Epithelial cell of prostate (primary cell): ENCODE measurements around the gene PSMC4.

ENCODE experiments used
- DNase-seq: peaks from one replicate; pipeline ENCODE4 v3.0.0-alpha.2; 2011; ENCODE audit warnings: low read depth, low spot score
- H3K27ac ChIP-seq: fragments of 450-650 bp; 2 replicates; pipeline ENCODE4 v1.5.1; 2017; ENCODE audit warnings: mild to moderate bottlenecking

PSMC4 gene

DNA sequence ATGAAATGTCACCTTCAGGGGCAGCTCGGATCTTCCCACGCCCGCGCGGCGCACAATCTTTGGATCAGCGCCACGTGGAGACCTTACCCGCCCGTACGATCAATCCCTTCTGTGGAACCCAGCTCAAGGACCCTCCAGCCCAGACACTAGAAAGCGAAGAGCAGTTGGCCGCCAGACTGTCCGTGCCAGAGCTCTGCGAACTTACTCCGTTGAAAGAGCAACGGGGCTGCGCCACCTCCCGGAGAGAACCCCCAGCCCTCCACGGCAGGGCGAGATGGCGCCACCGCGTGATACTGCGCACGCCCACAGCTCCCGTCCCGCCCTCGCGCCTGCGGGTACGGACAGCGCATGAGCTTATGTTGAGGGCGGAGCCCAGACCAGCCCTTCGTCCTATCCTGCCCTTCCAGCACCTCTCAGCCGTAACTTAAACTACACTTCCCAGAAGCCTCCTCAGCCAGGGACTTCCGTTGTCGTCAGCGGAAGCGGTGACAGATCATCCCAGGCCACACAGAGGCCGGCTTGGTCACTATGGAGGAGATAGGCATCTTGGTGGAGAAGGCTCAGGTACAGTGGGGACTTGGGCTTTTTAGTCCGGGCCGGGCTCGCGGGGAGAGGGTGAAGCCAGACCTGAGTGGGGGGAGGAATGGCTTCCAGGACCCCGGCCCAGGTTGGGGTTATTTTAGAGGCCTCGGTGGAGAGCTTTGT, at the start of gene PSMC4:
Gene PSMC4 (plus strand): TSS at position 491 of the 705 bp plus-strand sequence. CDS start 38 bp downstream, at position 529.
- peak within 1 kb of the TSS; percentile 67 for H3K27ac ChIP-seq
- DNase-seq = peak; percentile 97

DNA sequence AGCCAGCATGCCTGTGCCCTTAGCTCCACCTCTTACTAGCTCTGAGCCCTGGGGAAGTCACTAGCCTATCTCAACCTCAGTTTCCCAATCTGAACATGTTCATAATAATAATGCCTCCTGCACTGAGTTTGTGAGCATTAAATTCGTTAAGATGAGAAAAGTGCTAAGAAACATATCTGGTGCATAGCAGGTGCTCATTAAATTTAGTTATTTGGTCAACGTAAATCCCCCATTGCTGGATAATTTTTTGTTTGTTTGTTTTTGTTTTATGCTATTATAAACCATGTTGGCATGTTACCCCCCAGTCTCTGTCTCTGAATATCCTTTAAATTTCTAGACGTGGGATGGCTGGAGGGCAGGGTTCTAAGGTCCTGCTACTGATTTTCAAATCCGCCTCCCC, 47.1 kb upstream of the PSMC4 start:
- no peak for DNase-seq
- H3K27ac ChIP-seq = no peak overlapping the region

- DNase-seq = no peak
- H3K27ac ChIP-seq = no peak overlapping the region
These were observed 46.6 kb upstream of the PSMC4 start for GRCh38 chr19:39924389-39924788.

- no peak overlapping the region for H3K27ac ChIP-seq
- DNase-seq = no peak
These were observed 46.0 kb upstream of the PSMC4 start for GRCh38 chr19:39924952-39925351.

DNA sequence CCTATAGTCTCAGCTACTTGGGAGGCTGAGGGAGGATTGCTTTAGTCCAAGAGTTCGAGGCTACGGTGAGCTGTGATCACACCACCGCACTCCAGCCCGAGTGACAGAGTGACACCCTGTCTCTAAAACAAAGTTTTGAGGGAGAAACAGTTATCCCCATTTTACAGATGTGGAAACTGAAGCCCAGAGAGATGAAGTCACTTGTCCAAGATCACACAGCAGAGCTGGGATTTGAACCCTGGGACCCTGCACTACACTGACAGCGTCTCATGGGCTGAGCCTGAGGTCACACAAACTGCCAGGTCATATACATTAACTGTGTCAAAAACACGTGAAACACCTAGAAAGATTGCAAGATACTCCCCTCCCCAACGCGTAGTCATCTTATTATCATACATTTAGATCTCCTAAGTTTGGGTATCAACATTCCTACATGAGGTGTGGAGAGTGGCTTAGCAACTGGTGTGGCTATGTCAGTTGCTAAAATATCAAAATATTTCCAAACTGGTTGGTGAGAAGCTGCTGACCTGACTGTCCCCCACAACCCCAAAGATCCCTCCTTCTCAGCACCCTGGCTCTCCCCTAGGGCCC, 44.7 kb upstream of the PSMC4 start:
- no peak overlapping the region for H3K27ac ChIP-seq
- DNase-seq = no peak

GRCh38 chr19:39927076-39927475, 43.9 kb upstream of the PSMC4 start:
- DNase-seq = no peak
- no peak overlapping the region for H3K27ac ChIP-seq

- DNase-seq = no peak
- H3K27ac ChIP-seq = no peak overlapping the region
These were observed 43.2 kb upstream of the PSMC4 start for GRCh38 chr19:39927524-39928356.

- DNase-seq = no peak
- H3K27ac ChIP-seq = no peak overlapping the region
These were observed 42.6 kb upstream of the PSMC4 start for GRCh38 chr19:39928357-39928725.

- no peak overlapping the region for H3K27ac ChIP-seq
- DNase-seq = no peak
These were observed 41.2 kb upstream of the PSMC4 start for GRCh38 chr19:39929750-39930149.

GRCh38 chr19:39934584-39935363, 36.2 kb upstream of the PSMC4 start, which contains the start of gene FCGBP:
Gene FCGBP (minus strand): TSS chr19:39934634.
- no peak for DNase-seq

GRCh38 chr19:39935364-39935661, 35.7 kb upstream of the PSMC4 start:
- DNase-seq = no peak
- H3K27ac ChIP-seq = no peak overlapping the region

More at GRCh38 chr19:39934584-39935363, 36.2 kb upstream of the PSMC4 start, which contains the start of gene FCGBP:
- H3K27ac ChIP-seq = no peak within 1 kb of the TSS

DNA sequence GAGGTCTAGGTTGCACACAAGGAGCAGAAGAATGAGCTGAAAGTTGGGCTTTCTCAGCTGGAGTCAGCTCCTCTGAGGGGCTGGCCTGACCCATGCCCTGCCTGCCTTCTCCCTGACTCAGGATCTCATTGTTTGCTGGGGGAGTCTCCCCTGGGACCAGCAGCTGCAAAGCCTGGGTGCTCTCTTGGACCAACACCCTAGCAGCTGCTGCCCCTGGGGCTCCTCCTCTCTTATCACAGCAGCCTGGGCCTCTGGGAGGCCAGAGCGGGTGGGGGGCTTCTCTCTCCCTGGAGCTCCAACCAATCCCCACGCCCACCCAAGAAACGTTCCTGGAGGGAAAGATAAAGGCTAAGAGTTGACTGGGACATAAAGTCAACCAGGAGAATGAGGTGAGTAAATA, 34.9 kb upstream of the PSMC4 start:
- H3K27ac ChIP-seq = no peak overlapping the region
- DNase-seq = no peak

GRCh38 chr19:39936622-39937021, 34.3 kb upstream of the PSMC4 start:
- no peak for DNase-seq
- H3K27ac ChIP-seq = no peak overlapping the region

DNA sequence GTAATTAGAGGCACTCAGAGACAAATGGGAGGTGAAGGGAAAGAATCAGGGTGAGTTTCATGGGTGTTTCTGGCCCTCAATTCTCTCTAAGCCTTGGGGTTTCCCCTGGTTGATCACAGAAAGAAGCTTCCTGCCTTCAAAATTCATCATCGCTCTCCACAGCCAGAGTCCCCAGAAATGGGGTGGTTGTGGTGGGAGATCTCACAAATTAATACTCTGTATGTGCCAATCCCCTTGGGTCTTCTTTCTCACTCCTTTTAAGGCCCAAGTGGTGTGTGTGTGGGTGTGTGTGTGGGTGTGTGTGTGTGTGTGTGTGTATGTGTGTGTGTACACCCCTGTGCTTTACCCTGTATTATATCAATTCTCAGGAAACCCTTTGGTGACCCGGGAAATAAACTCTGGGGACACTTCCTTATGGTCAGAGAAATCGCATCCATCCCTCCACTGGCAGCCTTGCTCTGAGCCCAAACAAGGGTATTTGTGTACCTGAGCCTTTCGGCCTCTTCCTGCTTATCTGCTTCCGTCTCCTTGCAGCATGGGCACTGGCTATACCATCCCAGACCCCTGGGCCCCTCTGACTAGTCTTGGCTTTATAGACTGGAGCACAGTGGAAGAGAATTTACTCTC, 33.8 kb upstream of the PSMC4 start:
- H3K27ac ChIP-seq = no peak overlapping the region
- no peak for DNase-seq

GRCh38 chr19:39937787-39938186, 33.2 kb upstream of the PSMC4 start:
- no peak overlapping the region for H3K27ac ChIP-seq
- DNase-seq = no peak

DNA sequence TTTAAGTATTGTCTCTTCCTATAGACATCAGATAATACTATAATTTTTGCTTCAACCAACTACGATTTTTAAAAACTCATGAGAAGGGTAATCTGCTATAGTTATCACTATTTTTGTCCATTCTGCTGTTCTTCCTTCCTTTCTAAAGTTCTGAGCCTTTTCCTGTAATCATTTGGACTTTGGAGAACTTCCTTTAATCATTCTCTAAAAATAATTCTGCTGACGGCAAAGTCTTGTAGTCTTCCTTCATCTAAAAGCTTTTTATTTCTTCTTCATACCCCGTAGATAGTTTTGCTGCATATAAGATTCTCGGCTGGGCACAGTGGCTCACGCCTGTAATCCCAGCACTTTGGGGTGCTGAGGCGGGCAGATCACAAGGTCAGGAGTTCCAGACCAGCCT, 31.4 kb upstream of the PSMC4 start:
- no peak for DNase-seq

DNA sequence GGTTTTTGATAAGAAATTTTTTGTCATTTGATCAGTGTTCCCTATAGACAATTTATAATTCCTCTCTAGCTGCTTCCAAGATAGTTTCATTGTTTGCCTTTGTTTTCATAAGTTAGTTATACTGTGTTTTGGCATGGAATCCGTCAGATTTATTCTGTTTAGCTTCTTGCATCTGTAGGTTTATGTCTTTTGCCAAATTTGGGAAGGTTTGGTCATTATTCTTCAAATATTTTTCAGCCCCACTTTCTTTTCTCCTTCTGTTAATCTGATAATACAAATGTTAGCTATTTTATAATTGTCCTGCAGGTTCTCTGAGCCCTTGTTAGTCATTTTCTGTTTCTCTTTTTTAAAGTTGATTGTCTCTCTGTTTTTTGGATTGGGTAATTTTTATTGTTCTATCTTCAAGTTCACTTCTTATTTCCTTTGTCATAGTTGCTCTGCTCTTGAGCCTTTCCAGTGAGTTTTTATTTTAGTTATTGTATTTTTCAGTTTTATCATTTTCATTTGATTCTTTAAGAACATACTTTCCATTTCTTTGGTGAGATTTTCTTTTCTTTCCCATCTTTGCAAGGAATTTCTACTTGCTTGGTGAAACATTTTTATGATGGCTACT, 30.6 kb upstream of the PSMC4 start:
- no peak for DNase-seq
- no peak overlapping the region for H3K27ac ChIP-seq

More for the DNA sequence above, 31.4 kb upstream of the PSMC4 start:
- no peak overlapping the region for H3K27ac ChIP-seq

- DNase-seq = no peak
- no peak overlapping the region for H3K27ac ChIP-seq
These were observed 29.8 kb upstream of the PSMC4 start for GRCh38 chr19:39941151-39941550.

DNA sequence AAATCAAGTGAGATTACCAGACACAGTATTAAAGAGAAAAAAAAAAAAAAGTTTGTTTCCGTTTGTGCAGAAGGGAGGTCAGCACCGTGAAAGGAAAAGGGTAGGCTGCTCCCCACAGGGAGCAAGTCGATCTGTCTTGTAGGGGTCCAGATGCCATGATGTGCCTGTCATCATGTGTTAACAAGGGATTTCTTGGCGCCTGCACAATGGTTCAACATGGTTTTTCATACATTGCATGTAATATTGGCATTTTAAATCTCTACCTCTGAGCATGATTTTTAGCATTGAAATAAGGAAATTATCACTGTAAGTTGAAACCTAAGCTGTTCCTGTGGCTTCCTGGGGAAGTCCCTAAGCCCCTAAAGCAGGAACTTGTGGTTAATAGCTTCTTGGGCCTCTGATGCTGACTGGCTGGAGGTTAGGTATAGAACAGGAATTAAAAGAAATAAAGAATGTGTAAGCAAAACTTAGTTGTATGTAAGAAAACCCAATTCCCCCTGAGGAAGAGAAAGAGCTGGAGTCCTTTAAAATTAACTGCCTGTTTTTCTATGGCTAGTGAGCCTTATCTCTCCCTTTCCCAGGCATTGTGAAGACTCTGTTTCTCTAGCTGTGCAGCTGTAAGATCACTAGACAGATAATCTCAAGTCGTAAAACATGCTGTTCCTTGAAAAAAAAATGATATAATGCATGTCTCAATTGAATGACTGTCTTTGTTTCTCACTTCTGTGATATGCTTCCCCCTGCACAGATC, 29.2 kb upstream of the PSMC4 start:
- no peak overlapping the region for H3K27ac ChIP-seq
- no peak for DNase-seq
